DND-41 (cell line): ENCODE results near the gene MAN2A1.
A peak's percentile ranks its signal among the peaks of the same experiment; 100 is the strongest.

ENCODE experiments used
- CTCF ChIP-seq: IDR thresholded peaks from 2 replicates; pipeline ENCODE4 v1.5.1; 2012; ENCODE audit warnings: borderline replicate concordance, low read length, moderate library complexity, mild to moderate bottlenecking; ENCODE audit not compliant: poor library complexity, severe bottlenecking; ENCODE audit errors: extremely low read depth
- EZH2 ChIP-seq: IDR thresholded peaks from 3 replicates; pipeline ENCODE4 v1.6.1; 2012; ENCODE audit warnings: borderline replicate concordance, low read depth, mild to moderate bottlenecking, moderate library complexity, low read length, inconsistent platforms; ENCODE audit not compliant: severe bottlenecking

GRCh38 chr5:109819878-109820277 is 130.2 kb downstream of the MAN2A1 start:
- peak; percentile 34 for TF ChIP-seq CTCF
- no peak for TF ChIP-seq EZH2
